SJCRH30 (cell line): ENCODE data around the gene LGALS7. TPM values are rescaled to one million over a fixed set of nuclear protein-coding genes. Genes with fewer than 3 reads are reported as not detected.
"Not testable (repeated sequence)": the region's sequence is repeated elsewhere in the genome, so short reads cannot be mapped to it uniquely, and the experiment has no call there.

ENCODE experiments used
- DNase-seq, 2 experiments: peaks; one replicate each; pipeline ENCODE4 v3.0.0-alpha.2; 2015 to 2020
- H3K27ac ChIP-seq: fragments of 250-450 bp; sonication (Bioruptor Pico); 2 replicates; pipeline ENCODE4 v1.5.1; 2020; ENCODE audit warnings: mild to moderate bottlenecking, moderate library complexity
- H3K27me3 ChIP-seq: fragments of 250-450 bp; sonication (Bioruptor Pico); 2 replicates; pipeline ENCODE4 v1.5.1; 2020; ENCODE audit warnings: mild to moderate bottlenecking, moderate library complexity
- H3K36me3 ChIP-seq: fragments of 250-450 bp; sonication (Bioruptor Pico); 2 replicates; pipeline ENCODE4 v1.5.1; 2020; ENCODE audit warnings: mild to moderate bottlenecking, moderate library complexity
- H3K4me1 ChIP-seq: fragments of 250-450 bp; sonication (Bioruptor Pico); 2 replicates; pipeline ENCODE4 v1.5.1; 2020; ENCODE audit warnings: mild to moderate bottlenecking, moderate library complexity
- H3K4me3 ChIP-seq: fragments of 250-450 bp; sonication (Bioruptor Pico); 2 replicates; pipeline ENCODE4 v1.5.1; 2020; ENCODE audit warnings: mild to moderate bottlenecking, moderate library complexity
- H3K9me3 ChIP-seq: fragments of 250-450 bp; sonication (Bioruptor Pico); replicated peaks from 2 replicates; pipeline ENCODE4 v1.5.1; 2020; ENCODE audit warnings: mild to moderate bottlenecking, moderate library complexity
- total RNA-seq: library from RNA; depleted of rRNA; stranded (reverse); fragments of >200 nt; shearing (Covaris generic); gene quantifications from 2 replicates; pipeline ENCODE4 v1.2.3, GENCODE V29; 2014

LGALS7 gene
- total RNA-seq, 1 experiment from 2014 or later, result 0.71 TPM

DNA sequence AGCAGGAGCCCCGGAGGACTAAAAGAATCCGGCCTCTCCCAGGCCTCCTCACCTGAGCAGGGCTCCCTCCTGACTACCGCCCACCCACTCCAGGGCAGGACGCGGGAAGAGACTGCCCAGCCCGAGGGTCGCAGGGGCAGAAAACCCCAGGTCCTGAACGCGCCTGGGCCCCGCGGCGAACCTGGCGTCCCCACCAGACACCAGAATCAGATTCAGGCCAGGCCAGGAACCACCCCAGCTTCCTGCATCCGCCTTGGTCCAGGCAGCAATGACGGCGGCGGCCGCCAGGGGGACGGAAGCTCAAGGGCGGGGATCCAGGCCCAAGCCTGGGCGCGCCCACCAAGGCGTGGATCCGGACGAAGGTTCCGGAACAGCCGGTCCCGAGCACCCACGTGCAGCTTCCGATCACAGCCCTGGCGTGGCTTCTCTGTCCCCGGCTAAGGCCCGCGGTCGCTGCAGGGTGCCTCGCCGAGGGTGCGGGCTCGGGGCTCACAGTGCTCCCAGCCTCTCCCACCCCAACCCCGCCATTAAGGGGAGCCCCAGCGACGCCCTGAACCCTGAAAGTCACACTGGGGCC lies 3.6 kb downstream of the LGALS7 start:
- H3K4me3 ChIP-seq, result no peak overlapping the region
- DNase-seq, result no peak
- H3K4me1 ChIP-seq, result no peaks in the 10 kb centered on the region
- H3K9me3 ChIP-seq, result no peaks in the 10 kb centered on the region
- H3K27me3 ChIP-seq, result no peaks in the 10 kb centered on the region
- H3K27ac ChIP-seq, result no peak overlapping the region
- no peaks in the 10 kb centered on the region for H3K36me3 ChIP-seq

DNA sequence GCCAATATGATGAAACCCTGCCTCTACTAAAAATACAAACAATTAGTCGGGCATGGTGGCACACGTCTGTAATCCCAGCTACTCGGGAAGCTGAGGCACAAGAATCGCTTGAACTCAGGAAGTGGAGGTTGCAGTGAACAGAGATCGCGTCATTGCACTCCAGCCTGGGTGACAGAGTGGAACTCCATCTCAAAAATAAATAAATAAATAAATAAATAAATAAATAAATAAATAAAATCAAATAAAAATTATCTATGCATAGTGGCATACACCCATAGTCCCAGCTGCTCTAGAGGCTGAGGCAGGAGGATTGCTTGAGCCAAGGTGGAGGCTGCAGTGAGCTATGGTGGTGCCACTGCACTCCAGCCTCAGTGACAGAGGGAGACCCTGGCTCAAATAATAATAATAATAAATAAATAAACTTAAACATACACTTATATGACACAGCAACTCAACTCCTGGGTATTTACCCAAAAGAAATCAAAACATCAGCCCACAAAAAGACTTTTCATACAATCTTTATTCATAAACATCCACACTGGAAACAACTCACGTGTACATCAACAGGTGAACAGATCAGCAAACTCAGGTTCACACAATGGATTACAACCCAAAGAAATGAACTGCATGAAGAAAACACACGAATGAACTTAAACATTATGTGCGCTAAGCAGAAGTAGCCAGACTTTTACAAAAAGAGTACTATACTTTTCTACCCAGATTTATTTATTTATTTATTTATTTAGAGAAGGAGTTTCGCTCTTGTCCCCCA lies 6.9 kb downstream of the LGALS7 start:
- Histone ChIP-seq H3K4me1 (no peaks in the 10 kb centered on the region), H3K4me3 (no peak overlapping the region), H3K9me3 (no peaks in the 10 kb centered on the region), H3K36me3 (no peaks in the 10 kb centered on the region), H3K27me3 (no peaks in the 10 kb centered on the region), H3K27ac (no peak overlapping the region)
- DNase-seq, result no peak

DNA sequence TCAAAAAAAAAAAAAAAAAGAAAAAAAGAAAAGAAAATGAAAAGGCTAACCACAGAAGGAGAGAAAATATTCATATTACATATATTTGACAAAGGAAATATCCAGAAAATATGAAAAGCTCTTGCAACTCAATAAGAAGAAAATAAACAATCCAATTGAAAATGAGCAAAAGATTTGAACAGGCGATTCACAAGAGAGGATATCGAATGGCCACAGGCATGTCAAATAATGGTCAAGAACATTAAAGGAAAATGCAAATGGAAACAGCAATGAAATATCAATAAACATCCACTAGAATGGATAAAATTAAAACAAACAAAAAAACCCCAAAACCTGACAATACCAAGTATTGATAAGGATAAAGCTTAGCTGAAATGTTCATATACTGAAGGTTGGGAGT lies 8.1 kb downstream of the LGALS7 start:
- no peak overlapping the region for H3K4me3 ChIP-seq
- H3K4me1 ChIP-seq, result no peaks in the 10 kb centered on the region
- no peak overlapping the region for H3K27ac ChIP-seq
- H3K9me3 ChIP-seq, result no peaks in the 10 kb centered on the region
- H3K27me3 ChIP-seq, result no peaks in the 10 kb centered on the region
- DNase-seq, result no peak
- no peaks in the 10 kb centered on the region for H3K36me3 ChIP-seq

DNA sequence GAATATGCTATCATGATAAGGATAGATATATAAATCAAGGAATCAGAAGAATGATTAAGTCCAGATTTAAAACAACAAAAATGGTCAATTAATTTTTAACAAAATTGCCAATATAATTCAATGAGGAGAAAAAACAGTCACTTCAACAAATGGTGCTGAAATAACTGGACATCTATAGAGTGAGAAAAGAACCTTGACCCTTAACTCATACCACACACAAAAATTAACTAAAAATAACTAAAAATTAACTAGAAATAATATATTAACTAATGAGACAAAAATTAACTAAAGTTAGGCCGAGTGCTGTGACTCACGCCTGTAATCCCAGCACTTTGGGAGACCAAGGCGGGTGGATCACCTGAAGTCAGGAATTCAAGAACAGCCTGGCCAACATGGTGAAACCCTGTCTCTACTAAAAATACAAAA lies 9.5 kb downstream of the LGALS7 start:
- H3K27ac ChIP-seq, result no peak overlapping the region
- H3K27me3 ChIP-seq, result no peaks in the 10 kb centered on the region
- H3K36me3 ChIP-seq, result no peaks in the 10 kb centered on the region
- no peaks in the 10 kb centered on the region for H3K4me1 ChIP-seq
- H3K9me3 ChIP-seq, result no peaks in the 10 kb centered on the region
- H3K4me3 ChIP-seq, result no peak overlapping the region
- DNase-seq, result no peak

DNA sequence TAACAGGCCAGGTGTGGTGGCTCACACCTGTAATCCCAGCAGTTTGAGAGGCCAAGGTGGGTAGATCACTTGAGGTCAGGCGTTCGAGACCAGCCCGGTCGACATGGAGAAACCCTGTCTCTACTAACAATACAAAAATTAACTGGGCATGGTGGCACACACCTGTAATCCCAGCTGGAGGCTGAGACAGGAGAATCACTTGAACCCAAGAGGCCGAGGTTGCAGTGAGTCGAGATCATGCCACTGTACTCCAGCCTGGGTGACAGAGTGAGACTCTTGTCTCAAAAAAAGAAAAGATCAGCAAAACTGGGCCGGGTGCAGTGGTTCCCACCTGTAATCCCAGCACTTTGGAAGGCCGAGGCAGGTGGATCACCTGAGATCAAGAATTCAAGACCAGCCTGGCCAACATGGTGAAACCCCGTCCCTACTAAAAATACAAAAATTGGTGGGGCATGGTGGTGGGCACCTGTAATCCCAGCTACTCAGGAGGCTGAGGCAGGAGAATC lies 11.4 kb downstream of the LGALS7 start:
- H3K27me3 ChIP-seq, H3K27ac ChIP-seq, DNase-seq, H3K36me3 ChIP-seq, H3K4me3 ChIP-seq, H3K9me3 ChIP-seq, H3K4me1 ChIP-seq: not testable (repeated sequence)

DNA sequence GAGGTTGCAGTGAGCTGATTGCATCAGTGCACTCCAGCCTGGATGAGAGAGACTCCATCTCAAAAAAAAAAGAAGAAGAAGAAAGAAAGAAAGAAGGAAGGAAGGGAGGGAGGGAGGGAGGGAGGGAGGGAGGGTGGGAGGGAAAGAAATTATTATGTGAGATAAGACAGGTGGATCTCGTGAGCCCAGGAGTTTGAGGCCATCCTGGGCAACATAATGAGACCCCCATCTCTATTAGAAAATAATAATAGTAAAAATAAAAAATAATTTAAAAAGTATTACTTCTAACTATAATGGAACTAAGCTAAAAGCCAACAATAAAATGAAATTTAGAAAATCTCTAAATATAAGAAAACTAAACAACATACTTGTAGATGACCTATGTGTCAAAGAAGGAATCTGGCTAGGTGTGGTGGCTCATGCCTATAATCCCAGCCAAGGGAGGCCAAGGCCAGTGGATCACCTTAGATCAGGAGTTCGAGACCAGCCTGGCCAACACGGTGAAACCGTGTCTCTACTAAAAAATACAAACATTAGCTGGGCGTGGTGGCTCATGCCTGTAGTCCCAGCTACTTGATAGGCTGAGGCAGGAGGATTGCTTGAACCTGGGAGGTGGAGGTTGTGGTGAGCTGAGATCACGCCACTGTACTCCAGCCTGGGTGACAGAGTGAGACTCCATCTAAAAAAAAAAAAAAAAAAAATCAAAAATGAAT lies 12.4 kb downstream of the LGALS7 start:
- H3K27ac ChIP-seq, H3K4me3 ChIP-seq, DNase-seq, H3K9me3 ChIP-seq, H3K4me1 ChIP-seq, H3K36me3 ChIP-seq, H3K27me3 ChIP-seq: not testable (repeated sequence)

DNA sequence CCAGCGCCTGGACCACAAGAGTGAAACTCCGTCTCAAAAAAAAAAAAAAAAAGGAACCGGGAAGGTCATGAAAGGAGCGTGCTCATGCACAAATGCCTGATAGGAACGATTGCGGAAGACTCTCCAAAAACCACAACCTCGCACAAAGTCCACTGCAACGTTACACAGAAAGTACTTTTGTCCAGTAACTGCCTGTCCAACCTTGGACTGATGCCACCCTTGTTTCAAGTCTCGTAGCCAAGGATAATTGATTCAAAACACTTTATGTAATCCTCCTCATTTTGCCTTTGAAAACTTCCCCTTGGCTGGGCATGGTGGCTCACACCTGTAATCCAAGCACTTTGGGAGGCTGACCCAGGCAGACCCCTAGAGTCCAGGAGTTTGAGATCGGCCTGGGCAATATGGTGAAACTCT lies 13.7 kb downstream of the LGALS7 start:
- Histone ChIP-seq H3K9me3 (no peaks in the 10 kb centered on the region), H3K27ac (no peak overlapping the region), H3K27me3 (no peaks in the 10 kb centered on the region), H3K4me3 (no peak overlapping the region), H3K4me1 (no peaks in the 10 kb centered on the region), H3K36me3 (no peaks in the 10 kb centered on the region)
- DNase-seq, result no peak

DNA sequence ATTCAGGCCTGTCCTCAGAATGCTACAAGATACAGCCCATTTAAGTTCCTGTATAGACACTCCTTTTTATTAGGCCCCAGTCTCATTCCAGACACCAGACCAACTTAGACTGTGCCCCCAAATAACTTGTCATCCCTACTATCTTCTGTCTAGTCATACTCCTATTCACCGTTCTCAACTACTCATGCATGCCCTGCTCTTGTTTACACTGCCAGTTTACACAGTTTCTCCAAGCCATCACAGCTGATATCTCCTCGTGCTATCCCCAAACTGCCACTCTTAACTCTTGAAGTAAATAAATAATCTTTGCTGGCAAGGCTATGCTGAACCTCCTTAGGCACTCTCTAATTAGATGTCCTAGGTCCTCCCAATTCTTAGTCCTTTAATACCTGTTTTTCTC lies 19.1 kb downstream of the LGALS7 start:
- not testable (repeated sequence) for H3K4me3 ChIP-seq, H3K9me3 ChIP-seq, DNase-seq, H3K27me3 ChIP-seq, H3K27ac ChIP-seq, H3K36me3 ChIP-seq, H3K4me1 ChIP-seq

DNA sequence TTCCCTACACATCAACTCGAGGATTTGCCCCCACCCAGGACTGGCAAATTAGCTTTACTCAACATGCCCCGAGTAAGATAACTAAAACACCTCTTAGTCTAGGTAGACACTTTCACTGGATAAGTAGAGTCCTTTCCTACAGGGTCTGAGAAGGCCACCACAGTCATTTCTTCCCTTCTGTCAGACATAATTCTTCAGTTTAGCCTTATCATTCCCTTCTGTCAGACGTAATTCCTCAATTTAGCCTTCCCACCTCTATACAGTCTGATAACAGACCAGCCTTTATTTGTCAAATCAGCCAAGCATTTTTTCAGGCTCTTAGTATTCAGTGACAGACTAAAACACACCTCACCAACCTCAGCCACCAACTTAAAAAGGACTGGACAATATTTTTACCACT lies 19.5 kb downstream of the LGALS7 start:
- H3K27ac ChIP-seq, H3K4me3 ChIP-seq, H3K4me1 ChIP-seq, DNase-seq, H3K27me3 ChIP-seq, H3K36me3 ChIP-seq, H3K9me3 ChIP-seq: not testable (repeated sequence)

DNA sequence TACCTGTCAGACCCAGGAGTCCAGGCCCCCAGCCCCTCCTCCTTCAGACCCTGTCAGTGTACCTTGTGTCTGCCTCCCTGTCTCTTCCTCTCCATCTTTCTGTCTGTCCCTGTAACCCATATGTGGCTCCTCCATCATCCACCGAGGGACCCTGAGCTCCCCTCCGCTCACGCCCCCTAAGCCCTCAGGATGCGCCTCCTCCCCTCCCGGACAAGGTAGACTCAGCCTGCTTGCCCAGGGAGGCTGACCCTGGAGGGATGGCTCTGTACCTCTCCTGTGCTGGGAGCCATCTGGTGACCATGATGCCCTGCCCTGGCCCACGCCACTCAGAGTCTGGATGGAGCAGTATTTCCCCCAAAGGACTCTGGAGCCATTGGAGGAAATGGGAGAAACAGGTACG lies 28.0 kb downstream of the LGALS7 start:
- no peak overlapping the region for H3K4me3 ChIP-seq
- H3K36me3 ChIP-seq, result no peaks in the 10 kb centered on the region
- no peak overlapping the region for H3K27ac ChIP-seq
- H3K4me1 ChIP-seq, result no peaks in the 10 kb centered on the region
- no peaks in the 10 kb centered on the region for H3K27me3 ChIP-seq
- peak in 1 of 2 experiments; percentile 8 for DNase-seq
- H3K9me3 ChIP-seq, result no peaks in the 10 kb centered on the region

DNA sequence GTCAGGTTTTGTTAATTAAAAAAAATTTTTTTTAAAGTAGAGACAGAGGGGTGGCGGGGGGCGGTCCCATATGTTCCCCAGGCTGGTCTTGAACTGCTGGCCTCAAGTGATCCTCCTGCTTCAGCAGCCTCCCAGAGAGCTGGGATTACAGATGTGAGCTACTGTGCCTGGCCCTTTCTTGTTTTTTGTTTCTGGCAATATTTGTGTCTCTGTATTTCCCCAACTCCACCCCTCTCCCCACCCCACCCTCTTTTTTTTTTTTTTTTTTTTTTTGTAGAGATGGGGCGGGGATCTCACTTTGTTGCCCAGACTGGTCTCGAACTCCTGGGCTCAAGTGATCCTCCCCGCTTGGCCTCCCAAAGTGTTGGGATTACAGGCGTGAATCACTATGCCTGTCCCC lies 28.4 kb downstream of the LGALS7 start:
- no peak overlapping the region for H3K27ac ChIP-seq
- no peaks in the 10 kb centered on the region for H3K27me3 ChIP-seq
- no peak overlapping the region for H3K4me3 ChIP-seq
- H3K9me3 ChIP-seq, result no peaks in the 10 kb centered on the region
- no peak for DNase-seq
- H3K4me1 ChIP-seq, result no peaks in the 10 kb centered on the region
- no peaks in the 10 kb centered on the region for H3K36me3 ChIP-seq

DNA sequence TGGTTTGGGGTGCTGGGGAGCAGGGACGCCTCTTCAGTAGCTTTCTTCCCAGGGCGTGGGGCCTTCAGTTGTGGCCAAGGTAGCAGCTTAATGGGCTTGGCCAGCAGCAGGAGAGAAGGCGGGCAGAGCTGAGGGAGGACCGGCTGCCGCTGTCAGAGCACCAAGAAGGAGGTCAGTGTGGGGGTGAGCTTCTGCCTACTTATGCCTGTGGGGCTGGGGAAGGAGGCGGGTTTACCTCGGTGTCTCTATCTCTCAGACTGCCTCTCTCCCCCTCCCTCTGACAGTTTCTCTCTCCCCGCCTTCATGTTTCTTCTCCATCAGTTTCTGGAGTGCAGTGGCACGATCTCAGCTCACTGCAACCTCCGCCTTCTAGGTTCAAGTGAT lies 29.0 kb downstream of the LGALS7 start, which contains the start of gene CAPN12:
Gene CAPN12 (minus strand): TSS at position 177 of the 384 bp plus-strand sequence. CDS start 309 bp downstream, outside the sequence.
- no peak within 1 kb of the TSS for H3K4me3 ChIP-seq
- DNase-seq, result no peak
- no peaks in the 10 kb centered on the region for H3K36me3 ChIP-seq
- no peaks in the 10 kb centered on the region for H3K4me1 ChIP-seq
- no peaks in the 10 kb centered on the region for H3K9me3 ChIP-seq
- H3K27me3 ChIP-seq, result no peaks in the 10 kb centered on the region
- H3K27ac ChIP-seq, result no peak within 1 kb of the TSS

DNA sequence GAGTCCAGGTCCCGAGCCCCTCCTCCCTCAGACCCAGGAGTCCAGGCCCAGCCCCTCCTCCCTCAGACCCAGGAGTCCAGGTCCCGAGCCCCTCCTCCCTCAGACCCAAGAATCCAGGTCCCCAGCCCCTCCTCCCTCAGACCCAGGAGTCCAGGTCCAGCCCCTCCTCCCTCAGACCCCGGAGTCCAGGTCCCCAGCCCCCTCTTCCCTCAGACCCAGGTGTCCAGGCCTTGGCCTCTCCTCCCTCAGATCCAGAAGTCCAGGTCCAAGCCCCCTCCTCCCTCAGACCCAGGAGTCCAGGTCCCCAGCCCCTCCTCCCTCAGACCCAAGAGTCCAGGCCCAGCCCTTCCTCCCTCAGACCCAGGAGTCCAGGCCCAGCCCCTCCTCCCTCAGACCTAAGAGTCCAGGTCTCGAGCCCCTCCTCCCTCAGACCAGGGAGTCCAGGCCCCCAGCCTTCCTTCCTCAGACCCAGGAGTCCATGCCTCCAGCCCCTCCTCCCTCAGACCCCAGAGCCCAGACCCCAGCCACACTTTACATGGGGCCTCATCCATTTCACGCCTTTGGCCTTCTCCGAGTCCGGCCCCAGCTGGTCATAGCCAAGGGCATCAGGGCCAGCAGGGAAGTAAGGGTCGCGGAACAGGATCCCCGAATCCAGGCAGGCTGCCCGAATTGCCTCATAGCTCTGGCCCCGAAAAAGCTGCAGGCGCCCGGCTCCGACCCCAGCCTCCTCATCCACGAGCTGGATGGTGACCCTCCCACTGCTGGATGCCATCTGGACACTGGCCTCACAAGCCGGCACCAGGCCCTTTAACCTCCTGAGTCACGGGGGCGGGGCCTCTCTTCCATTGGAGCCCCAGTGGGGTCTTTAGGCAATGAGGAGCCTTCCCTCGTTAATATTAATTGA lies 29.7 kb downstream of the LGALS7 start:
- Histone ChIP-seq H3K27me3 (no peaks in the 10 kb centered on the region), H3K4me3 (no peak overlapping the region), H3K36me3 (no peaks in the 10 kb centered on the region), H3K9me3 (no peaks in the 10 kb centered on the region), H3K4me1 (no peaks in the 10 kb centered on the region), H3K27ac (no peak overlapping the region)
- DNase-seq, result peak in 1 of 2 experiments; percentile 5

DNA sequence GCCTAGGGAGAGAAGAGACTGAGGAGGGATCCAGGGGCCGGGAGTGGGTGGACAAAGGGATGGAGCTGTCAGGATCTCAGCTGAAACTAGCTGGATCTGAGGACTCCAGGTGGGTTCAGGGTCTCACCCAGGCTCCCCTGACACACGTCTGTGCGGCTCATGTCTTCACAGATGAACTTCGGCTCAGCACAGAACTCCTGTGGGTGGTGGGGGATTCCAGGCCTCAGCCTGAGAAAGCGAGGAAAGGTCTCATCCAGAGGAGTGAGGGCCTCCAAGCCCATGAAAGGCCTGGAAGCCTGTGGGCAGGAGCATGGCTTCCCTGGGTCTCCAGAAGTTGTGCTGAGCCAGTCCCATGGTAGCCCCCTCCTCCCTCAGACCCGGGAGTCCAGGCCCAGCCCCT lies 30.4 kb downstream of the LGALS7 start:
- Histone ChIP-seq H3K27me3 (no peaks in the 10 kb centered on the region), H3K4me3 (no peak overlapping the region), H3K9me3 (no peaks in the 10 kb centered on the region), H3K36me3 (no peaks in the 10 kb centered on the region), H3K4me1 (no peaks in the 10 kb centered on the region), H3K27ac (no peak overlapping the region)
- DNase-seq, result no peak
